ENCODE results near the gene TGM1. TPM values are rescaled to one million over a fixed set of nuclear protein-coding genes. Genes with fewer than 3 reads are reported as not detected.

Gene TGM1
- total and polyA plus RNA-seq, 10 of the 15 experiments (the other 5 are each of a cell fraction or from before 2014, with no cell fraction given), result 0.05 to 5.9 (median 1.8) TPM

DNA sequence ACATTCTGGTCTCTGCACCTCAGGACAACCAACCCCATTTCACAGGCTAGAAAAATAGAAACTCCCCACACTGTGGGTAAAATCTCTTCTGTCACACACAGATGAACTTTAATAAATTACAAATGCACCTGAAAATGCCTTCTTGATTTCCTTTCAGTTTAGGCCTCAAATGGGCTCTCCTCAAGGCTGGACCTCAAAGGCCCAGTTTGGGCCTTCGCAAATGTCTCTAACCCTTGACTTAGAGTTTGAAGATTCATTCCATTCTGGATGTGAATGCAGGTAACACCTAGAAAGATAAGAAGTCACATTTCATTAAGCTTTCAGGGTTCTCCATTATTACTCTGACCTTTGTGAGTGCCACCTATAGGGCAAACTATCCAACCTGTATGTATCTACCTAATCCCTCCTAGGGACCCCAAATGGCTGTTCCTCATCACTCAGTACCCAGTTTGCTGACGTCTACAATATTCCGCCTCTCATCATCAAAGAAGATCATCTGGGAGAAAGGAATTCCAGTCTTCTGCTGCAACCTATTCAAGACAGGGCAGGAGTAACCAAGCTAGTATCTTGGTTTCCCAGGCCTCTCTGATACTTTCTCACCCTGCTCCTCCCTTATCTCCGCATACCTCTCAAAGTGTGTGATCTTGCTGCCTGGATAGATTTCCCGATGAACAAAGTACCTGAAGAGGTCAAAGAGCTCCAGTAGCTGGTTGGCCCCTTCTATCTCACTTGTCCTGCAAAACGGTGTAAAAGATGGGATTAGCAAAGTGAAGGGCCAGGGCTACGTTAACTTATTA is 48.9 kb downstream of the TGM1 start:
- Histone ChIP-seq H3K4me3 (peak overlapping the region; percentile 62; the same call in 1 of the 2 replicates), H3K36me3 (ENCODE audit: control insufficient read depth in 2 of 2, insufficient read depth in 2 of 2, low read length in 1 of 2) (peaks cover 4 to 26% of the 10 kb centered on the region in 2 experiments), H3K9ac (ENCODE audit: control insufficient read depth, insufficient read depth, low read length) (peak overlapping the region; percentile 91), H3K79me2 (ENCODE audit: control insufficient read depth, insufficient read depth, low read length) (peaks cover 19% of the 10 kb centered on the region), H3K9me3 (replicated peaks; ENCODE audit: control insufficient read depth, insufficient read depth, low read length) (no peaks in the 10 kb centered on the region), H3K27ac (ENCODE audit: control insufficient read depth, insufficient read depth) (peak overlapping the region; percentile 89), H3K4me2 (ENCODE audit: control insufficient read depth, insufficient read depth) (peak overlapping the region; percentile 85), H4K20me1 (ENCODE audit: control insufficient read depth, insufficient read depth) (no peaks in the 10 kb centered on the region), H3K4me1 (ENCODE audit: control insufficient read depth, insufficient read depth, low read length) (peaks cover 15% of the 10 kb centered on the region), H3K27me3 (replicated peaks in 1 of 2; ENCODE audit: control insufficient read depth in 2 of 2, insufficient read depth in 2 of 2, low read length in 1 of 2) (no peaks in the 10 kb centered on the region), H2AFZ (ENCODE audit: control insufficient read depth, low read depth, low read length) (peak overlapping the region; percentile 69)
- FAIRE-seq (no peak), DNase-seq (ENCODE audit: low read depth, low spot score) (no peak), ATAC-seq (no peak)
- intact Hi-C loops (cut with micrococcal nuclease; ENCODE audit: unreplicated experiment) (loop anchor here (1.0 to 10.0 kb wide), 4 partner anchors 18 to 199 kb away; partner anchors contain the start of genes GMPR2 and NEDD8), in situ Hi-C loops (cut with MboI) (no loop called here)
- ChIA-PET SMC1A (ENCODE audit: uncharacterized antibody, unreplicated experiment) (interaction anchor here (0.8 to 2.6 kb wide), 15 partner anchors 18 to 104 kb away, joined by 3 to 15 read pairs (median 4); partner anchors contain the start of genes CIDEB, IRF9, RABGGTA and TINF2), CTCF (interaction anchor here (0.7 to 6.3 kb wide), 24 partner anchors 12 to 216 kb away, joined by 3 to 54 read pairs (median 4); partner anchors contain the start of genes CIDEB, IPO4, IRF9 and PSME2), RAD21 (ENCODE audit: unreplicated experiment) (interaction anchor here (0.7 to 3.6 kb wide), 11 partner anchors 18 to 105 kb away, joined by 3 to 23 read pairs (median 8); partner anchors contain the start of genes CIDEB, IPO4, IRF9 and TINF2), POLR2A (interaction anchor here (0.6 to 4.3 kb wide), 27 partner anchors 8 to 144 kb away, joined by 3 to 50 read pairs (median 4); partner anchors contain the start of genes DCAF11, EMC9, IPO4 and IRF9)
- TF ChIP-seq TBL1XR1 (IDR thresholded peaks at IDR 0.05; ENCODE audit: low read depth, low read length), result no peak
- TF ChIP-seq, protein P1, sequence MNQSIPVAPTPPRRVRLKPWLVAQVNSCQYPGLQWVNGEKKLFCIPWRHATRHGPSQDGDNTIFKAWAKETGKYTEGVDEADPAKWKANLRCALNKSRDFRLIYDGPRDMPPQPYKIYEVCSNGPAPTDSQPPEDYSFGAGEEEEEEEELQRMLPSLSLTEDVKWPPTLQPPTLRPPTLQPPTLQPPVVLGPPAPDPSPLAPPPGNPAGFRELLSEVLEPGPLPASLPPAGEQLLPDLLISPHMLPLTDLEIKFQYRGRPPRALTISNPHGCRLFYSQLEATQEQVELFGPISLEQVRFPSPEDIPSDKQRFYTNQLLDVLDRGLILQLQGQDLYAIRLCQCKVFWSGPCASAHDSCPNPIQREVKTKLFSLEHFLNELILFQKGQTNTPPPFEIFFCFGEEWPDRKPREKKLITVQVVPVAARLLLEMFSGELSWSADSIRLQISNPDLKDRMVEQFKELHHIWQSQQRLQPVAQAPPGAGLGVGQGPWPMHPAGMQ (IDR thresholded peaks at IDR 0.05; ENCODE audit: borderline replicate concordance), result no peak
- TF ChIP-seq EP300 (IDR thresholded peaks at IDR 0.05; ENCODE audit: borderline replicate concordance in 1 of 2, control insufficient read depth in 1 of 2, low read depth in 2 of 2, low read length in 2 of 2), result no peak
- TF ChIP-seq PAX5 (IDR thresholded peaks at IDR 0.05; ENCODE audit: borderline replicate concordance, low read depth, low read length), result no peak
- TF ChIP-seq, protein P2, sequence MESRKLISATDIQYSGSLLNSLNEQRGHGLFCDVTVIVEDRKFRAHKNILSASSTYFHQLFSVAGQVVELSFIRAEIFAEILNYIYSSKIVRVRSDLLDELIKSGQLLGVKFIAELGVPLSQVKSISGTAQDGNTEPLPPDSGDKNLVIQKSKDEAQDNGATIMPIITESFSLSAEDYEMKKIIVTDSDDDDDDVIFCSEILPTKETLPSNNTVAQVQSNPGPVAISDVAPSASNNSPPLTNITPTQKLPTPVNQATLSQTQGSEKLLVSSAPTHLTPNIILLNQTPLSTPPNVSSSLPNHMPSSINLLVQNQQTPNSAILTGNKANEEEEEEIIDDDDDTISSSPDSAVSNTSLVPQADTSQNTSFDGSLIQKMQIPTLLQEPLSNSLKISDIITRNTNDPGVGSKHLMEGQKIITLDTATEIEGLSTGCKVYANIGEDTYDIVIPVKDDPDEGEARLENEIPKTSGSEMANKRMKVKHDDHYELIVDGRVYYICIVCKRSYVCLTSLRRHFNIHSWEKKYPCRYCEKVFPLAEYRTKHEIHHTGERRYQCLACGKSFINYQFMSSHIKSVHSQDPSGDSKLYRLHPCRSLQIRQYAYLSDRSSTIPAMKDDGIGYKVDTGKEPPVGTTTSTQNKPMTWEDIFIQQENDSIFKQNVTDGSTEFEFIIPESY (IDR thresholded peaks at IDR 0.05), result no peak
- TF ChIP-seq MYB (IDR thresholded peaks at IDR 0.05; ENCODE audit: borderline replicate concordance, low read depth, low read length), result no peak
- TF ChIP-seq, protein P3, sequence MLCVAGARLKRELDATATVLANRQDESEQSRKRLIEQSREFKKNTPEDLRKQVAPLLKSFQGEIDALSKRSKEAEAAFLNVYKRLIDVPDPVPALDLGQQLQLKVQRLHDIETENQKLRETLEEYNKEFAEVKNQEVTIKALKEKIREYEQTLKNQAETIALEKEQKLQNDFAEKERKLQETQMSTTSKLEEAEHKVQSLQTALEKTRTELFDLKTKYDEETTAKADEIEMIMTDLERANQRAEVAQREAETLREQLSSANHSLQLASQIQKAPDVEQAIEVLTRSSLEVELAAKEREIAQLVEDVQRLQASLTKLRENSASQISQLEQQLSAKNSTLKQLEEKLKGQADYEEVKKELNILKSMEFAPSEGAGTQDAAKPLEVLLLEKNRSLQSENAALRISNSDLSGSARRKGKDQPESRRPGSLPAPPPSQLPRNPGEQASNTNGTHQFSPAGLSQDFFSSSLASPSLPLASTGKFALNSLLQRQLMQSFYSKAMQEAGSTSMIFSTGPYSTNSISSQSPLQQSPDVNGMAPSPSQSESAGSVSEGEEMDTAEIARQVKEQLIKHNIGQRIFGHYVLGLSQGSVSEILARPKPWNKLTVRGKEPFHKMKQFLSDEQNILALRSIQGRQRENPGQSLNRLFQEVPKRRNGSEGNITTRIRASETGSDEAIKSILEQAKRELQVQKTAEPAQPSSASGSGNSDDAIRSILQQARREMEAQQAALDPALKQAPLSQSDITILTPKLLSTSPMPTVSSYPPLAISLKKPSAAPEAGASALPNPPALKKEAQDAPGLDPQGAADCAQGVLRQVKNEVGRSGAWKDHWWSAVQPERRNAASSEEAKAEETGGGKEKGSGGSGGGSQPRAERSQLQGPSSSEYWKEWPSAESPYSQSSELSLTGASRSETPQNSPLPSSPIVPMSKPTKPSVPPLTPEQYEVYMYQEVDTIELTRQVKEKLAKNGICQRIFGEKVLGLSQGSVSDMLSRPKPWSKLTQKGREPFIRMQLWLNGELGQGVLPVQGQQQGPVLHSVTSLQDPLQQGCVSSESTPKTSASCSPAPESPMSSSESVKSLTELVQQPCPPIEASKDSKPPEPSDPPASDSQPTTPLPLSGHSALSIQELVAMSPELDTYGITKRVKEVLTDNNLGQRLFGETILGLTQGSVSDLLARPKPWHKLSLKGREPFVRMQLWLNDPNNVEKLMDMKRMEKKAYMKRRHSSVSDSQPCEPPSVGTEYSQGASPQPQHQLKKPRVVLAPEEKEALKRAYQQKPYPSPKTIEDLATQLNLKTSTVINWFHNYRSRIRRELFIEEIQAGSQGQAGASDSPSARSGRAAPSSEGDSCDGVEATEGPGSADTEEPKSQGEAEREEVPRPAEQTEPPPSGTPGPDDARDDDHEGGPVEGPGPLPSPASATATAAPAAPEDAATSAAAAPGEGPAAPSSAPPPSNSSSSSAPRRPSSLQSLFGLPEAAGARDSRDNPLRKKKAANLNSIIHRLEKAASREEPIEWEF (IDR thresholded peaks at IDR 0.05; ENCODE audit: insufficient replicate concordance, low read depth, low read length), result no peak
- TF ChIP-seq, protein P4, sequence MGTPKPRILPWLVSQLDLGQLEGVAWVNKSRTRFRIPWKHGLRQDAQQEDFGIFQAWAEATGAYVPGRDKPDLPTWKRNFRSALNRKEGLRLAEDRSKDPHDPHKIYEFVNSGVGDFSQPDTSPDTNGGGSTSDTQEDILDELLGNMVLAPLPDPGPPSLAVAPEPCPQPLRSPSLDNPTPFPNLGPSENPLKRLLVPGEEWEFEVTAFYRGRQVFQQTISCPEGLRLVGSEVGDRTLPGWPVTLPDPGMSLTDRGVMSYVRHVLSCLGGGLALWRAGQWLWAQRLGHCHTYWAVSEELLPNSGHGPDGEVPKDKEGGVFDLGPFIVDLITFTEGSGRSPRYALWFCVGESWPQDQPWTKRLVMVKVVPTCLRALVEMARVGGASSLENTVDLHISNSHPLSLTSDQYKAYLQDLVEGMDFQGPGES (IDR thresholded peaks at IDR 0.05), result no peak
- TF ChIP-seq FOXK2 (IDR thresholded peaks at IDR 0.05), result no peak
- BruUV-seq (replicated peaks), result TSS peak; percentile 92
- WGBS (ENCODE audit: insufficient coverage, insufficient replicate concordance, low lambda C conversion rate, missing lambda C conversion rate), result 90% methylated on average over 7 of the region's 7 CpGs
